Smooth muscle cell (in vitro differentiated cells): Measurements from ENCODE around the gene TLK1. TPM values are rescaled to one million over a fixed set of nuclear protein-coding genes. Genes with fewer than 3 reads are reported as not detected.

Experiments used
- DNase-seq: peaks from one replicate; lab custom pipeline; 2025; ENCODE audit not compliant: unreplicated experiment; lab: John Stamatoyannopoulos, UW
- H2AFZ ChIP-seq: fragments of 200-600 bp; sonication (generic); 2 replicates; pipeline ENCODE4 v1.6.0; 2016; ENCODE audit warnings: antibody characterized with exemption, low read depth, mild to moderate bottlenecking
- H3F3A ChIP-seq: fragments of 200-600 bp; sonication (generic); 2 replicates; pipeline ENCODE4 v1.6.0; 2017; ENCODE audit warnings: antibody characterized with exemption, low read depth
- H3K27ac ChIP-seq: fragments of 200-600 bp; sonication (generic); 2 replicates; pipeline ENCODE4 v1.5.1; 2016; ENCODE audit warnings: low read depth, mild to moderate bottlenecking
- H3K27me3 ChIP-seq: fragments of 200-600 bp; sonication (generic); 2 replicates; pipeline ENCODE4 v1.6.1; 2016; ENCODE audit warnings: low read depth, mild to moderate bottlenecking
- H3K36me3 ChIP-seq: fragments of 200-600 bp; sonication (generic); 2 replicates; pipeline ENCODE4 v1.5.1; 2016; ENCODE audit warnings: low read depth
- H3K4me1 ChIP-seq: fragments of 200-600 bp; sonication (generic); 2 replicates; pipeline ENCODE4 v1.5.1; 2016; ENCODE audit warnings: low read depth
- H3K4me2 ChIP-seq: fragments of 200-600 bp; sonication (generic); 2 replicates; pipeline ENCODE4 v1.6.0; 2016; ENCODE audit warnings: mild to moderate bottlenecking
- H3K4me3 ChIP-seq: fragments of 200-600 bp; sonication (generic); 2 replicates; pipeline ENCODE4 v1.5.1; 2016; ENCODE audit warnings: mild to moderate bottlenecking
- H3K79me2 ChIP-seq: fragments of 200-600 bp; sonication (generic); 2 replicates; pipeline ENCODE4 v1.6.0; 2016; ENCODE audit warnings: low read depth, mild to moderate bottlenecking
- H3K9ac ChIP-seq: fragments of 200-600 bp; sonication (generic); 2 replicates; pipeline ENCODE4 v1.6.0; 2016; ENCODE audit warnings: low read depth
- H3K9me3 ChIP-seq: fragments of 200-600 bp; sonication (generic); replicated peaks from 2 replicates; pipeline ENCODE4 v1.5.1; 2016; ENCODE audit warnings: low read depth
- H4K20me1 ChIP-seq: fragments of 200-600 bp; sonication (generic); 2 replicates; pipeline ENCODE4 v1.6.0; 2016; ENCODE audit warnings: low read depth
- WGBS: methylation state at CpG from one replicate; pipeline ENCODE4 v1.1.7; 2016; ENCODE audit warnings: low lambda C conversion rate; 5-methylcytosine and 5-hydroxymethylcytosine counted together
- polyA plus RNA-seq: library from polyadenylated mRNA; unstranded; fragments of >200 nt; fragmentation: Nextera tagmentation; extraction: Ambion mirVana; gene quantifications from 2 replicates; pipeline ENCODE4 v1.2.1, GENCODE V29; 2016
- total RNA-seq: library from RNA; depleted of rRNA; stranded (reverse); fragments of >200 nt; gene quantifications from 2 replicates; pipeline ENCODE4 v1.2.3, GENCODE V29; 2014
- TF ChIP-seq, protein P1 (sequence below): fragments of 200-600 bp; sonication (generic); IDR thresholded peaks from 2 replicates; pipeline ENCODE4 v1.5.1; 2017; ENCODE audit warnings: borderline replicate concordance, mild to moderate bottlenecking, antibody characterized with exemption; ENCODE audit not compliant: insufficient read depth, poor library complexity, severe bottlenecking

TLK1 gene
- total and polyA plus RNA-seq, 2 experiments from 2014 or later = 3.2 to 20.0 TPM

DNA sequence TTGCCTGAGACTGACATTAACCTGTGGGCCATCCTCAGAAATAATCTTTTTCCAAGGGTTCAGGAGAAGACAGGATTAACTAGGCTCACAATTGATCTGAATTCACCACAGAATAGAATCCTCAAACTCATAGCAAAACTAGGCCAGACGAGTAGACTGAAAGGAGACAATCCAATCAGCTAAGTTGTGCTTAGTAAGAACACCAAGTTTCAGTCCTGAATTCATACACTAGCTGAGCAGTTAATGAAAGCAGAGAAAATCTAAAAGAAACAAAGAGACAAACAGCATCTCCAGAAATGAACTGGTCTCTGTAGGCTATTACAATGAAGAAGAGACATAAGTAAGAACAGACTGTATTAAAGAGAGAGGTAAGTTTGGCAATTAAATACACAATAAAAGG, 142.2 kb downstream of the TLK1 start:
- Histone ChIP-seq H3K36me3 (no peaks in the 10 kb centered on the region), H3K79me2 (no peaks in the 10 kb centered on the region), H3K4me3 (no peak overlapping the region), H3K4me2 (no peak overlapping the region), H3K4me1 (no peaks in the 10 kb centered on the region), H2AFZ (no peak overlapping the region), H3F3A (no peaks in the 10 kb centered on the region), H3K9me3 (no peaks in the 10 kb centered on the region), H3K27me3 (no peaks in the 10 kb centered on the region), H3K27ac (no peak overlapping the region), H3K9ac (no peak overlapping the region), H4K20me1 (peaks cover 6% of the 10 kb centered on the region)
- DNase-seq = no peak
- TF ChIP-seq, protein P1, sequence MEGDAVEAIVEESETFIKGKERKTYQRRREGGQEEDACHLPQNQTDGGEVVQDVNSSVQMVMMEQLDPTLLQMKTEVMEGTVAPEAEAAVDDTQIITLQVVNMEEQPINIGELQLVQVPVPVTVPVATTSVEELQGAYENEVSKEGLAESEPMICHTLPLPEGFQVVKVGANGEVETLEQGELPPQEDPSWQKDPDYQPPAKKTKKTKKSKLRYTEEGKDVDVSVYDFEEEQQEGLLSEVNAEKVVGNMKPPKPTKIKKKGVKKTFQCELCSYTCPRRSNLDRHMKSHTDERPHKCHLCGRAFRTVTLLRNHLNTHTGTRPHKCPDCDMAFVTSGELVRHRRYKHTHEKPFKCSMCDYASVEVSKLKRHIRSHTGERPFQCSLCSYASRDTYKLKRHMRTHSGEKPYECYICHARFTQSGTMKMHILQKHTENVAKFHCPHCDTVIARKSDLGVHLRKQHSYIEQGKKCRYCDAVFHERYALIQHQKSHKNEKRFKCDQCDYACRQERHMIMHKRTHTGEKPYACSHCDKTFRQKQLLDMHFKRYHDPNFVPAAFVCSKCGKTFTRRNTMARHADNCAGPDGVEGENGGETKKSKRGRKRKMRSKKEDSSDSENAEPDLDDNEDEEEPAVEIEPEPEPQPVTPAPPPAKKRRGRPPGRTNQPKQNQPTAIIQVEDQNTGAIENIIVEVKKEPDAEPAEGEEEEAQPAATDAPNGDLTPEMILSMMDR = no peak
- 97% methylated on average over 1 of the region's 1 CpG for WGBS

GRCh38 chr2:171016125-171016524, 144.6 kb downstream of the TLK1 start:
- Histone ChIP-seq H3K9me3 (no peaks in the 10 kb centered on the region), H3K4me1 (no peaks in the 10 kb centered on the region), H4K20me1 (peaks cover 6% of the 10 kb centered on the region), H3K4me2 (no peak overlapping the region), H3K27ac (no peak overlapping the region), H3K9ac (no peak overlapping the region), H3K27me3 (no peaks in the 10 kb centered on the region), H3F3A (no peaks in the 10 kb centered on the region), H3K36me3 (no peaks in the 10 kb centered on the region), H3K79me2 (no peaks in the 10 kb centered on the region), H3K4me3 (no peak overlapping the region), H2AFZ (no peak overlapping the region)
- WGBS = 92% methylated on average over 9 of the region's 9 CpGs
- TF ChIP-seq, protein P1 = no peak
- DNase-seq = no peak

GRCh38 chr2:171013851-171014250, 146.8 kb downstream of the TLK1 start:
- DNase-seq = no peak
- Histone ChIP-seq H3K36me3 (no peaks in the 10 kb centered on the region), H3K4me1 (peaks cover 2% of the 10 kb centered on the region), H3K27me3 (no peaks in the 10 kb centered on the region), H3K9me3 (no peaks in the 10 kb centered on the region), H3F3A (no peaks in the 10 kb centered on the region), H3K79me2 (no peaks in the 10 kb centered on the region), H2AFZ (no peak overlapping the region), H4K20me1 (no peaks in the 10 kb centered on the region), H3K27ac (no peak overlapping the region), H3K9ac (no peak overlapping the region), H3K4me3 (no peak overlapping the region), H3K4me2 (no peak overlapping the region)
- 93% methylated on average over 1 of the region's 1 CpG for WGBS
- TF ChIP-seq, protein P1 = no peak

DNA sequence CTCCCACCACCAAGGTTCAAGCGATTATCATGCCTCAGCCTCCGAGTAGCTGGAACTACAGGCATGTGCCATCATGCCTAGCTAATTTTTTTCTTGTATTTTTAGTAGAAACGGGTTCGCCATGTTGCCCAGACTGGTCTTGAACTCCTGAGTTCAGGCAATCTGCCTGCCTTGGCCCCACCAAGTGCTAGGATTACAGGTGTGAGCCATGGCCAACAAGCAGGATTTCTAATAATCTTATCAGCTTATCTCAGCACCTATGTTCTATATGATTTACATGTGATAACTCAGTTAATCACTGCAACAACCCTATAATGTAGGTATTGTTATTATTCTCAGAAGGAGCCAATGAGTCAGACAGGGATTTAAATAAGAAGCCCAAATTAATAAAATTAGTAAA, 151.3 kb downstream of the TLK1 start:
- Histone ChIP-seq H3K36me3 (no peaks in the 10 kb centered on the region), H3K9me3 (no peaks in the 10 kb centered on the region), H3K27me3 (no peaks in the 10 kb centered on the region), H3K79me2 (no peaks in the 10 kb centered on the region), H3K4me3 (no peak overlapping the region), H4K20me1 (no peaks in the 10 kb centered on the region), H3K4me2 (no peak overlapping the region), H3K4me1 (peaks cover 7% of the 10 kb centered on the region), H2AFZ (no peak overlapping the region), H3K27ac (no peak overlapping the region), H3F3A (no peaks in the 10 kb centered on the region), H3K9ac (no peak overlapping the region)
- 89% methylated on average over 4 of the region's 4 CpGs for WGBS
- DNase-seq = no peak
- TF ChIP-seq, protein P1 = no peak
